ENCODE data around the gene CDKAL1.

The CDKAL1 gene

DNA sequence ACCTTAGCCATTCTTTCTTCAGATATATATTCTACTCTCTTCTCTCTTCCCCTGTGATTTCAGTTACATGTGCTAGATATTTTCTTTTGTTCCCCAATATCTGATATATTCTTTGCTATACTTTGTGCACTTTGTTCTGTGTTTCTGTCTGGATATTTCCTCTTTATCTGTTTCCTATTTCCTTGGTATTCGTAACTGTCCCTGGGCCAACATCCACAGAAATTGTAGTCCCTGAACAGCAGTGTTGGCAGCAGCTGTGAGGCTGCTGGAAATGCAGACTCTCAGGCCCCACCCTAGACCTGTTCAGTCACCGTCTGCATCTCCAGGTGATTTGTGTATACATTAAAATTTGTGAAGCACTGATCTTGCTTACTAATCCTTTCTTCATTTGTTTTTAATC, 536.4 kb downstream of the CDKAL1 start:
- H3K36me3 ChIP-seq (ENCODE audit: control insufficient read depth in 4 of 4, insufficient read depth in 4 of 4, low read length in 3 of 4) = peaks cover 3 to 11% (median 3%) of the 10 kb centered on the region in 4 experiments
- H3K4me1 ChIP-seq (ENCODE audit: control extremely low read depth in 1 of 4, control insufficient read depth in 4 of 4, insufficient read depth in 4 of 4, low read length in 3 of 4) = peaks cover 0 to 7% (median 2%) of the 10 kb centered on the region in 4 experiments
- H3K9me3 ChIP-seq (ENCODE audit: control extremely low read depth in 1 of 5, control insufficient read depth in 4 of 5, insufficient read depth in 2 of 5, low read depth in 1 of 5, low read length in 4 of 5) = peaks cover 0 to 21% (median 6%) of the 10 kb centered on the region in 5 experiments
- no peak for DNase-seq
- 80% methylated on average over 1 of the region's 2 CpGs for whole genome bisulfite sequencing (ENCODE audit: insufficient coverage)
- ChIA-PET POLR2A (no interaction called here), CTCF (no interaction called here)
- no peaks in the 10 kb centered on the region for H3K27me3 ChIP-seq (replicated peaks in 2 of 5; ENCODE audit: control insufficient read depth in 4 of 5, insufficient read depth in 5 of 5, low read length in 4 of 5)
- no peak overlapping the region for H3K27ac ChIP-seq (ENCODE audit: insufficient read depth in 1 of 2, low read depth in 1 of 2, low read length in 2 of 2, poor library complexity in 1 of 2, severe bottlenecking in 2 of 2)
- H3K4me3 ChIP-seq (ENCODE audit: control insufficient read depth in 1 of 7, extremely low read depth in 1 of 7, insufficient read depth in 4 of 7, low read depth in 2 of 7, low read length in 6 of 7) = no peak overlapping the region

DNA sequence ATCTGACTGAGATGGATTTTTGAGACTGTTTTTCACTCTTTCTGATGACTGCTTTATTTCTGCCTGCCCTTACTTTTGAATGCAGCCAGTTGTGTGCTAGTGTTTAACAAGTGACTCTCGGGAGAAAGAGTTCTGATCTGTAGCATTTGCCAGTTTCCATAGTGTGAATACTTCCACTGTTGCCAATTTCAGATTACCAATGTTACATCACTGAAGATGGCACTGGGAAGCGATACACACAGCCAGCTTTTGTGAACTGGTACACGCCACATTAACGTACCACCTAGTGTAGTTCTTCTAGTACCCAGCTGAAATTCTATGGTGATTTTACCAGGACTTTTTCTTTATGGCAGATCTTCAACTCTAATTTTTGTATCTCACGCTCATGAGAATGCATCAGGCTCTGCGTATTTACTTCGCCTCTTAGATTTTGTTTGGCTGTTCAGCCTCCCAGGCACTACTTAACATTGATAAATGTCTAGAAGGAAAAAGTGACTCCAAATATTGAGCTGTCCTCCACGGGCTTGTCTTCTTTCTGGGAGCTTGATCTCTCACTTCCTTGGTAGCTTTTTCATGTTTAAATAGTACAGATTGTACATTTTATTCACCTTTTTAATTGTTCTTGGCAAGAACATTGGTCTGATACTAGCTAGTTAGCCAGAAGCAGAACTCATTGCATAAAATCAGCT, 537.7 kb downstream of the CDKAL1 start:
- no peak for DNase-seq
- ChIA-PET POLR2A (no interaction called here), CTCF (no interaction called here)
- Histone ChIP-seq H3K4me3 (ENCODE audit: control insufficient read depth in 1 of 7, extremely low read depth in 1 of 7, insufficient read depth in 4 of 7, low read depth in 2 of 7, low read length in 6 of 7) (no peak overlapping the region), H3K9me3 (ENCODE audit: control extremely low read depth in 1 of 5, control insufficient read depth in 4 of 5, insufficient read depth in 2 of 5, low read depth in 1 of 5, low read length in 4 of 5) (peaks cover 0 to 23% (median 6%) of the 10 kb centered on the region in 5 experiments), H3K27ac (ENCODE audit: insufficient read depth in 1 of 2, low read depth in 1 of 2, low read length in 2 of 2, poor library complexity in 1 of 2, severe bottlenecking in 2 of 2) (no peak overlapping the region), H3K27me3 (replicated peaks in 2 of 5; ENCODE audit: control insufficient read depth in 4 of 5, insufficient read depth in 5 of 5, low read length in 4 of 5) (no peaks in the 10 kb centered on the region), H3K4me1 (ENCODE audit: control extremely low read depth in 1 of 4, control insufficient read depth in 4 of 4, insufficient read depth in 4 of 4, low read length in 3 of 4) (peaks cover 0 to 7% (median 2%) of the 10 kb centered on the region in 4 experiments), H3K36me3 (ENCODE audit: control insufficient read depth in 4 of 4, insufficient read depth in 4 of 4, low read length in 3 of 4) (peaks cover 3 to 11% (median 3%) of the 10 kb centered on the region in 4 experiments)
- 91% methylated on average over 6 of the region's 8 CpGs for WGBS (ENCODE audit: insufficient coverage)

DNA sequence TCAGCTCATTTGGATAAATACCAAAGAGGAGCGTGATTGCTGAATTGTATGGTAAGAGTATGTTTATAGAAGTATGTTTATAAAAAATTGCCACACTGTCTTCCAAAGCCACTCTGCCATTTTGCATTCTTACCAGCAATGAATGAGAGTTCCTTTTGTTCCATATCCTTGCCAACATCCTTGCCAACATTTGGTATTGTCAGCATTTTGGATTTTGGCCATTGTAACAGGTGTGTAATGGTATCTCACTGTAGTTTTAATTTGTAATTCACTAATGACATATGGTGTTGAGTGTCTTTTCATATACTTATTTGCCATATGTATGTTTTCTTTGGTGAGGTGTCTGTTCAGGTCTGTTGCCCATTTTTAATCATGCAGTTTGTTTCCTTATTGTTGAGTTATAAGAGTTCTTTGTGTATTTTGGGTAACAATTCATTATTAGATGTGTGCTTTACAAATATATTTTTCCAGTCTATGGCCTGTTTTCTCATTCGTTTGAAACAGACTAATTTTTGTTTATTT, 539.1 kb downstream of the CDKAL1 start:
- no CpG with 5 or more reads among the region's 2 CpGs for WGBS (ENCODE audit: insufficient coverage)
- Histone ChIP-seq H3K36me3 (ENCODE audit: control insufficient read depth in 4 of 4, insufficient read depth in 4 of 4, low read length in 3 of 4) (peaks cover 3 to 14% (median 4%) of the 10 kb centered on the region in 4 experiments), H3K27ac (ENCODE audit: insufficient read depth in 1 of 2, low read depth in 1 of 2, low read length in 2 of 2, poor library complexity in 1 of 2, severe bottlenecking in 2 of 2) (no peak overlapping the region), H3K4me3 (ENCODE audit: control insufficient read depth in 1 of 7, extremely low read depth in 1 of 7, insufficient read depth in 4 of 7, low read depth in 2 of 7, low read length in 6 of 7) (no peak overlapping the region), H3K4me1 (ENCODE audit: control extremely low read depth in 1 of 4, control insufficient read depth in 4 of 4, insufficient read depth in 4 of 4, low read length in 3 of 4) (no peaks in the 10 kb centered on the region), H3K9me3 (ENCODE audit: control extremely low read depth in 1 of 5, control insufficient read depth in 4 of 5, insufficient read depth in 2 of 5, low read depth in 1 of 5, low read length in 4 of 5) (peaks cover 0 to 31% (median 10%) of the 10 kb centered on the region in 5 experiments), H3K27me3 (replicated peaks in 2 of 5; ENCODE audit: control insufficient read depth in 4 of 5, insufficient read depth in 5 of 5, low read length in 4 of 5) (no peaks in the 10 kb centered on the region)
- ChIA-PET POLR2A (no interaction called here), CTCF (no interaction called here)
- no peak for DNase-seq

DNA sequence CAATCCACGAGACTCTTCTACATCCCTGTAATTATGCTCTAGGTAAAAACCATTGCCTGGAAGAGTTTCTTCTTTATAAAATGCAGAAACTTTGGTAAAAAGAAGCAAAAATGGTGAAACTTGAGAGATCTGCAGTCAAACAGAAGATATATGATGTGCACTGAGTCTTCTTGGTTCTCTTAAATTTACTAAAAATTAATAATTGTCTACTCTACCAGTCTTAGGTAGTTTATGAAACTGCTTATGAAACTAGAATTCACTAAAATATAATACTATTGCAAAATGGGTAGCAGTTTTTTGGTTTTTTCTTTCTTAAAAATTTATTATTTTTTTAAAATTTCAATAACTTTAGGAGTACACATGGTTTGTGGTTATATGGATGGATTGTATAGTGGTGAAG, 540.2 kb downstream of the CDKAL1 start:
- H3K9me3 ChIP-seq (ENCODE audit: control extremely low read depth in 1 of 5, control insufficient read depth in 4 of 5, insufficient read depth in 2 of 5, low read depth in 1 of 5, low read length in 4 of 5) = peaks cover 0 to 31% (median 10%) of the 10 kb centered on the region in 5 experiments
- no peak overlapping the region for H3K4me3 ChIP-seq (ENCODE audit: control insufficient read depth in 1 of 7, extremely low read depth in 1 of 7, insufficient read depth in 4 of 7, low read depth in 2 of 7, low read length in 6 of 7)
- no peaks in the 10 kb centered on the region for H3K27me3 ChIP-seq (replicated peaks in 2 of 5; ENCODE audit: control insufficient read depth in 4 of 5, insufficient read depth in 5 of 5, low read length in 4 of 5)
- WGBS (ENCODE audit: insufficient coverage) = no CpG with 5 or more reads among the region's 1 CpG
- DNase-seq = no peak
- peaks cover 3 to 14% (median 4%) of the 10 kb centered on the region in 4 experiments for H3K36me3 ChIP-seq (ENCODE audit: control insufficient read depth in 4 of 4, insufficient read depth in 4 of 4, low read length in 3 of 4)
- no peak overlapping the region for H3K27ac ChIP-seq (ENCODE audit: insufficient read depth in 1 of 2, low read depth in 1 of 2, low read length in 2 of 2, poor library complexity in 1 of 2, severe bottlenecking in 2 of 2)
- no peaks in the 10 kb centered on the region for H3K4me1 ChIP-seq (ENCODE audit: control extremely low read depth in 1 of 4, control insufficient read depth in 4 of 4, insufficient read depth in 4 of 4, low read length in 3 of 4)
- ChIA-PET CTCF (no interaction called here), POLR2A (no interaction called here)

DNA sequence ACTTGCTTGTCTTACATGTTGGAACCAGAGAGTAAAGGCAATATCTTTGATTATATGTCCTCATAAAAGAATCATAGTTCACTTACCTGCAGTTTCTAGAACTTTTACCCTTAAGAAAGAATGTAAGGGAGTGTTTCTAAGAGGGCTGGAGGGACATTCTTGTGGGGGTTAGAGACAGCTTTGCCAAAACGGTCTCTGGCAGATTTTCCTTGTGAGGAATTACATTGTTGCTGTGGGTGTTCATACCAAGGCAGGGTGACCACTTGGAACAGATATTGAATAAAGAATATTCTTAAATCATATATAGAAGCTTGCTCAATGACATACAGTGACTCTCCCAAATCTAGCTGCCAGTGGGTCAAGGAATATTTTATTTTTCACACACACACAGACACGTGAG, 541.7 kb downstream of the CDKAL1 start:
- Histone ChIP-seq H3K4me3 (ENCODE audit: control insufficient read depth in 1 of 7, extremely low read depth in 1 of 7, insufficient read depth in 4 of 7, low read depth in 2 of 7, low read length in 6 of 7) (no peak overlapping the region), H3K9me3 (ENCODE audit: control extremely low read depth in 1 of 5, control insufficient read depth in 4 of 5, insufficient read depth in 2 of 5, low read depth in 1 of 5, low read length in 4 of 5) (peaks cover 0 to 26% (median 10%) of the 10 kb centered on the region in 5 experiments), H3K27me3 (replicated peaks in 2 of 5; ENCODE audit: control insufficient read depth in 4 of 5, insufficient read depth in 5 of 5, low read length in 4 of 5) (no peaks in the 10 kb centered on the region), H3K36me3 (ENCODE audit: control insufficient read depth in 4 of 4, insufficient read depth in 4 of 4, low read length in 3 of 4) (peaks cover 3 to 14% (median 4%) of the 10 kb centered on the region in 4 experiments), H3K27ac (ENCODE audit: insufficient read depth in 1 of 2, low read depth in 1 of 2, low read length in 2 of 2, poor library complexity in 1 of 2, severe bottlenecking in 2 of 2) (no peak overlapping the region), H3K4me1 (ENCODE audit: control extremely low read depth in 1 of 4, control insufficient read depth in 4 of 4, insufficient read depth in 4 of 4, low read length in 3 of 4) (no peaks in the 10 kb centered on the region)
- ChIA-PET POLR2A (no interaction called here), CTCF (no interaction called here)
- WGBS (ENCODE audit: insufficient coverage) = 100% methylated on average over 1 of the region's 2 CpGs
- DNase-seq = no peak

DNA sequence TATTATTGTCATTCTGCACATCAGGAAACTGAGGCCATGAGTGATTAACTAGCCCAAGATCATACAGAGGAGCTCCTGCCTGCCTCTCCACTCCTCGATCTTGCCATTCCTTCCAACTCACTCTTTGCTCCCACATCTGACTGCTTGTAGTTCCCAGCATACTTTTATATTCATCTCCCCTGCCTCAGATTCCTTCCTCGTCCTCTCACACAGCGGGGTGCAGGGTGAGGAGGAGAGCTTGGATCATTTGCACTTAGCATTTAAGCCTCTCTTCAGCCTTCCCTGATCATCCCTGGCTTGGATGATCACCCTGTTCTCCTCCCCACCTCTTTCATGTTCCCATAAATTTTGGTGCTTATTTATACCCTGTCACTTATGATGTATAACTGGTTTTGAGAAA, 544.2 kb downstream of the CDKAL1 start:
- no peaks in the 10 kb centered on the region for H3K4me1 ChIP-seq (ENCODE audit: control extremely low read depth in 1 of 4, control insufficient read depth in 4 of 4, insufficient read depth in 4 of 4, low read length in 3 of 4)
- H3K27ac ChIP-seq (ENCODE audit: insufficient read depth in 1 of 2, low read depth in 1 of 2, low read length in 2 of 2, poor library complexity in 1 of 2, severe bottlenecking in 2 of 2) = no peak overlapping the region
- H3K36me3 ChIP-seq (ENCODE audit: control insufficient read depth in 4 of 4, insufficient read depth in 4 of 4, low read length in 3 of 4) = peaks cover 0 to 7% (median 4%) of the 10 kb centered on the region in 4 experiments
- 100% methylated on average over 1 of the region's 3 CpGs for WGBS (ENCODE audit: insufficient coverage)
- no peak overlapping the region for H3K4me3 ChIP-seq (ENCODE audit: control insufficient read depth in 1 of 7, extremely low read depth in 1 of 7, insufficient read depth in 4 of 7, low read depth in 2 of 7, low read length in 6 of 7)
- ChIA-PET CTCF (interaction anchor here (0.9 kb wide), 1 partner anchor 20 kb away, joined by 3 read pairs; no protein-coding TSS in a partner anchor), POLR2A (no interaction called here)
- no peak for DNase-seq
- H3K9me3 ChIP-seq (ENCODE audit: control extremely low read depth in 1 of 5, control insufficient read depth in 4 of 5, insufficient read depth in 2 of 5, low read depth in 1 of 5, low read length in 4 of 5) = peaks cover 0 to 17% (median 7%) of the 10 kb centered on the region in 5 experiments
- H3K27me3 ChIP-seq (replicated peaks in 2 of 5; ENCODE audit: control insufficient read depth in 4 of 5, insufficient read depth in 5 of 5, low read length in 4 of 5) = no peaks in the 10 kb centered on the region

DNA sequence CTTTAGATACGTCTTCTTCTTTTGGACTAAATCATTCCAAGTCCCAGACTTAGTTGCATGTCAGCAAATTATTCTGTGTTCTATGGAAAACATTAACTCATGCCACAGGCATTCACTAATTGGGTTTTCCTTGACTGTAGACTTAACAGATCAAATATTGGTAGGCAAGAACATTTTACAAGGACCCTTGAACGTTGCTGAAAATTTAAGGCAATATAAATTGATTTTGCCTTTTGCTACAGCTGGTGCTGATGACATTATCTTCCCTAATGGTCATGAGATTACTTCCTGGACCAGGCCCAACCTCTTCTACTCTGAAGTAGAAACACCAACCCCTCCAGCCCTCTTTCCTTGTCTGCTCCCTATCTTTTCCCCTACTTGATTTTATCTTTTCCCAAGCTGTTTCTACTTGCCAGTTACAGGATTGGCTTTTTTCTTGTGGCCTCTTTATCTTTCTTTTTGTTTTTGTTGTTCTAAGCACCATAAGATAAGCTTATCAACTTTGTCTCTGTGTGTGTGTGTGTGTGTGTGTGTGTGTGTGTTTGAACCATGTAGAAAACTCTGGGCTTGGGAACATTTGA, 545.3 kb downstream of the CDKAL1 start:
- H3K4me3 ChIP-seq (ENCODE audit: control insufficient read depth in 1 of 7, extremely low read depth in 1 of 7, insufficient read depth in 4 of 7, low read depth in 2 of 7, low read length in 6 of 7) = no peak overlapping the region
- H3K27me3 ChIP-seq (replicated peaks in 2 of 5; ENCODE audit: control insufficient read depth in 4 of 5, insufficient read depth in 5 of 5, low read length in 4 of 5) = no peaks in the 10 kb centered on the region
- H3K9me3 ChIP-seq (ENCODE audit: control extremely low read depth in 1 of 5, control insufficient read depth in 4 of 5, insufficient read depth in 2 of 5, low read depth in 1 of 5, low read length in 4 of 5) = peaks cover 0 to 10% (median 5%) of the 10 kb centered on the region in 5 experiments
- ChIA-PET CTCF (no interaction called here), POLR2A (no interaction called here)
- no peaks in the 10 kb centered on the region for H3K4me1 ChIP-seq (ENCODE audit: control extremely low read depth in 1 of 4, control insufficient read depth in 4 of 4, insufficient read depth in 4 of 4, low read length in 3 of 4)
- no peak for DNase-seq
- 30% methylated on average over 2 of the region's 2 CpGs for WGBS (ENCODE audit: insufficient coverage)
- no peak overlapping the region for H3K27ac ChIP-seq (ENCODE audit: insufficient read depth in 1 of 2, low read depth in 1 of 2, low read length in 2 of 2, poor library complexity in 1 of 2, severe bottlenecking in 2 of 2)
- peaks cover 0 to 3% (median under 1%) of the 10 kb centered on the region in 4 experiments for H3K36me3 ChIP-seq (ENCODE audit: control insufficient read depth in 4 of 4, insufficient read depth in 4 of 4, low read length in 3 of 4)

Data from common myeloid progenitor, CD34-positive (primary cell).